Endothelial cell of umbilical vein (primary cell): ENCODE measurements around the gene P2RX3. TPM values are rescaled to one million over a fixed set of nuclear protein-coding genes. Genes with fewer than 3 reads are reported as not detected.

Source experiments
- BruUV-seq: library from RNA; stranded (reverse); fragments of 400-500 nt; replicated peaks from 2 replicates; lab custom pipeline; 2021; lab: Mats Ljungman, UMichigan
- CTCF ChIA-PET: fragments of 300-600, 350-600 bp; sonication (Branson Sonifier 250); formaldehyde crosslinking; loops from one replicate; lab custom pipeline; 2021; ENCODE audit warnings: antibody characterized with exemption, inconsistent platforms; lab: Charles Lee
- POLR2A ChIA-PET: fragments of 300-600, 350-600 bp; sonication (Branson Sonifier 250); formaldehyde crosslinking; loops from one replicate; lab custom pipeline; 2021; ENCODE audit warnings: antibody characterized with exemption, inconsistent platforms; lab: Charles Lee
- DNase-seq: peaks from one replicate; pipeline ENCODE4 v3.0.0-alpha.2; 2011; ENCODE audit warnings: low read depth, low spot score
- FAIRE-seq: peaks from 2 replicates; lab custom pipeline; 2011; peaks lifted over from hg19 to GRCh38; lab: Jason Lieb, UNC
- H2AFZ ChIP-seq: 2 replicates; pipeline ENCODE4 v1.6.0; 2012; ENCODE audit warnings: low read depth, low read length, control low read depth, inconsistent platforms
- H3K27ac ChIP-seq: 2 replicates; pipeline ENCODE4 v1.5.1; 2011; ENCODE audit warnings: low read depth, mild to moderate bottlenecking, control low read depth, low read length, moderate library complexity; ENCODE audit not compliant: insufficient read depth
- H3K27me3 ChIP-seq, 2 experiments: 2 replicates each; pipeline versions ENCODE4 v1.6.0 to v1.6.1; 2011; ENCODE audit warnings: low read length in 2 of 2, mixed read lengths in 1 of 2; ENCODE audit not compliant: control insufficient read depth in 2 of 2, insufficient read depth in 2 of 2
- H3K36me3 ChIP-seq, 2 experiments: 2 replicates in 1 of 2; 3 replicates in 1 of 2; pipeline ENCODE4 v1.5.1; 2011; ENCODE audit warnings: low read length in 2 of 2, mild to moderate bottlenecking in 1 of 2, moderate library complexity in 1 of 2; ENCODE audit not compliant: control insufficient read depth in 2 of 2, insufficient read depth in 2 of 2; ENCODE audit errors: extremely low read depth in 1 of 2
- H3K4me1 ChIP-seq: 3 replicates; pipeline ENCODE4 v1.5.1; 2011; ENCODE audit warnings: mild to moderate bottlenecking, low read length; ENCODE audit not compliant: control insufficient read depth, insufficient read depth; ENCODE audit errors: extremely low read depth
- H3K4me2 ChIP-seq: 2 replicates; pipeline ENCODE4 v1.6.1; 2011; ENCODE audit warnings: low read length, control low read depth, mixed read lengths; ENCODE audit not compliant: insufficient read depth
- H3K4me3 ChIP-seq, 3 experiments: fragments of 200-600 bp in 1 of 3; sonication (generic), shearing (Covaris generic) in 1 of 3; replicated peaks in 1 of 3; 2 replicates each; pipeline ENCODE4 v1.5.1; 2011 to 2016; ENCODE audit warnings: control low read depth in 3 of 3, low read length in 3 of 3, mild to moderate bottlenecking in 2 of 3, inconsistent platforms in 1 of 3, low read depth in 1 of 3, moderate library complexity in 1 of 3; ENCODE audit not compliant: insufficient read depth in 1 of 3
- H3K79me2 ChIP-seq: 2 replicates; pipeline ENCODE4 v1.6.0; 2012; ENCODE audit warnings: low read length, inconsistent platforms; ENCODE audit not compliant: control insufficient read depth, insufficient read depth
- H3K9ac ChIP-seq: replicated peaks from 2 replicates; pipeline ENCODE3; 2011; ENCODE audit warnings: low read length, control low read depth; ENCODE audit not compliant: insufficient read depth; ENCODE audit errors: extremely low read depth
- H3K9me1 ChIP-seq: replicated peaks from 3 replicates; pipeline ENCODE4 v1.6.0; 2011; ENCODE audit warnings: mild to moderate bottlenecking, low read length; ENCODE audit not compliant: control insufficient read depth, insufficient read depth; ENCODE audit errors: extremely low read depth
- H3K9me3 ChIP-seq: replicated peaks from 2 replicates; pipeline ENCODE4 v1.5.1; 2012; ENCODE audit warnings: low read length, inconsistent platforms; ENCODE audit not compliant: control insufficient read depth, insufficient read depth
- H4K20me1 ChIP-seq: replicated peaks from 2 replicates; pipeline ENCODE3; 2011; ENCODE audit warnings: mild to moderate bottlenecking, low read length; ENCODE audit not compliant: control insufficient read depth, insufficient read depth; ENCODE audit errors: extremely low read depth
- CTCF ChIP-seq, 2 donors: IDR thresholded peaks; 1 replicate in 1 of 2; 2 replicates in 1 of 2; pipeline ENCODE4 v1.5.1; 2011; ENCODE audit warnings: low read length in 2 of 2, mild to moderate bottlenecking in 2 of 2, moderate library complexity in 2 of 2, control low read depth in 1 of 2, inconsistent platforms in 1 of 2, low read depth in 1 of 2; ENCODE audit not compliant: insufficient read depth in 1 of 2; ENCODE audit errors: extremely low read depth in 1 of 2
- EZH2 ChIP-seq: IDR thresholded peaks from 2 replicates; pipeline ENCODE4 v1.6.1; 2012; ENCODE audit warnings: borderline replicate concordance, low read depth, mild to moderate bottlenecking, moderate library complexity, low read length, inconsistent platforms; ENCODE audit not compliant: severe bottlenecking
- FOS ChIP-seq: IDR thresholded peaks from 2 replicates; pipeline ENCODE4 v1.6.1; 2011; ENCODE audit warnings: mild to moderate bottlenecking, low read length, moderate library complexity, borderline replicate concordance; ENCODE audit not compliant: insufficient read depth
- MAX ChIP-seq: IDR thresholded peaks from 2 replicates; pipeline ENCODE4 v1.6.1; 2011; ENCODE audit not compliant: insufficient read depth, insufficient read length
- MYC ChIP-seq: IDR thresholded peaks from one replicate; pipeline ENCODE4 v1.6.1; 2011; ENCODE audit warnings: mild to moderate bottlenecking, low read depth, low read length
- dilution Hi-C: fragments of 300-500 bp; cut with MboI; formaldehyde crosslinking; loops from one replicate; pipeline ENCODE4 v1.15.0; 2019; ENCODE audit warnings: low sequenced_read_pairs; ENCODE audit not compliant: extremely low pct_ligation_motif_present
- intact Hi-C: fragments of 100-400 bp; cut with micrococcal nuclease; formaldehyde crosslinking; loops from one replicate; pipeline ENCODE4 v1.10.0; 2022
- polyA plus RNA-seq, 4 experiments: library from polyadenylated mRNA; depleted of rRNA in 3 of 4; stranded (reverse) in 3 of 4; unstranded in 1 of 4; fragments of >200 nt; gene quantifications; 2 replicates each; pipeline versions ENCODE4 v1.2.1 to v1.2.3, GENCODE V29; 2011 to 2012; ENCODE audit warnings: missing spikeins in 1 of 4
- total RNA-seq: library from RNA; stranded (reverse); gene quantifications from 2 replicates; pipeline ENCODE4 v1.2.3, GENCODE V29; 2021

Gene P2RX3
- total and polyA plus RNA-seq, 2 donors (not counting 3 experiments of a cell fraction or from before 2014, with no cell fraction given): not detected

GRCh38 chr11:57345555-57346211, 7.5 kb downstream of the P2RX3 start:
- Histone ChIP-seq H3K4me3 (no peak overlapping the region), H3K27me3 (no peaks in the 10 kb centered on the region), H3K9me3 (no peaks in the 10 kb centered on the region), H3K4me1 (no peaks in the 10 kb centered on the region), H3K4me2 (no peak overlapping the region), H3K79me2 (no peaks in the 10 kb centered on the region), H2AFZ (peak overlapping the region; percentile 76), H3K9me1 (no peaks in the 10 kb centered on the region), H3K27ac (no peak overlapping the region), H4K20me1 (no peaks in the 10 kb centered on the region), H3K36me3 (no peaks in the 10 kb centered on the region), H3K9ac (no peak overlapping the region)
- peak; percentile 94 for FAIRE-seq
- intact Hi-C loops (loop anchor here (1.0 to 5.0 kb wide), 7 partner anchors 62 to 1177 kb away; no protein-coding TSS in a partner anchor), dilution Hi-C loops (no loop called here)
- peak; percentile 60 for DNase-seq
- TF ChIP-seq MYC (peak; percentile 14), MAX (peak; percentile 86), EZH2 (no peak), CTCF (IDR thresholded peaks at IDR 0.05; ENCODE audit: extremely low read depth in 1 of 2, insufficient read depth in 1 of 2, low read depth in 1 of 2, low read length in 2 of 2) (peak; percentile 49 to 71), FOS (no peak)
- ChIA-PET POLR2A (interaction anchor here (0.6 kb wide), 2 partner anchors 13 to 275 kb away, joined by 3 to 4 read pairs; no protein-coding TSS in a partner anchor), CTCF (interaction anchor here (0.6 to 3.0 kb wide), 46 partner anchors 8 to 1167 kb away, joined by 3 to 57 read pairs (median 5); partner anchors contain the start of genes BTBD18, RTN4RL2, SSRP1 and TIMM10)
- BruUV-seq: no TSS peak
